HepG2 (cell line): ENCODE data around the gene A2ML1. TPM values are rescaled to one million over a fixed set of nuclear protein-coding genes. Genes with fewer than 3 reads are reported as not detected.
A peak's percentile ranks its signal among the peaks of the same experiment; 100 is the strongest.
"Not testable (repeated sequence)": the region's sequence is repeated elsewhere in the genome, so short reads cannot be mapped to it uniquely, and the experiment has no call there.

Experiments used
- ATAC-seq: fragments of 200-7000 bp; cut with Tn5 transposase; 3 replicates; pipeline ENCODE4 v1.9.1; 2020; ENCODE audit warnings: mild to moderate bottlenecking, moderate library complexity
- BruUV-seq: library from RNA; stranded (reverse); fragments of 400-500 nt; replicated peaks from 2 replicates; lab custom pipeline; 2021; lab: Mats Ljungman, UMichigan
- CTCF ChIA-PET: fragments of 300-600 bp; formaldehyde crosslinking; extraction: SDS; loops from one replicate; lab custom pipeline; 2021; ENCODE audit warnings: low total read pairs, inconsistent platforms, low intra/inter-chr PET ratio; lab: Yijun Ruan, JAX
- POLR2A ChIA-PET: fragments of 350-600 bp; sonication (Branson Sonifier 250); formaldehyde crosslinking; loops from one replicate; lab custom pipeline; 2020; ENCODE audit warnings: antibody characterized with exemption, inconsistent platforms; lab: Yijun Ruan, JAX
- DNase-seq: peaks from one replicate; pipeline ENCODE4 v3.0.0-alpha.2; 2015; ENCODE audit warnings: low spot score
- FAIRE-seq: peaks from 3 replicates; lab custom pipeline; 2011; peaks lifted over from hg19 to GRCh38; lab: Jason Lieb, UNC
- H2AFZ ChIP-seq: one replicate; pipeline ENCODE4 v1.6.1; 2011; ENCODE audit warnings: low read length, inconsistent platforms
- H3K27ac ChIP-seq: fragments of 300-600 bp; 3 replicates; pipeline ENCODE4 v1.8.0; 2011; ENCODE audit warnings: mixed run types, mild to moderate bottlenecking, mixed read lengths, low read length, inconsistent platforms; ENCODE audit not compliant: insufficient read depth; ENCODE audit errors: extremely low read length
- H3K27me3 ChIP-seq, 2 experiments: fragments of 200-600 bp in 1 of 2; 2 replicates in 1 of 2; 3 replicates in 1 of 2; pipeline versions ENCODE4 v1.6.0 to v1.8.0; 2011; ENCODE audit warnings: low read length in 2 of 2, mild to moderate bottlenecking in 2 of 2, moderate library complexity in 2 of 2, inconsistent platforms in 1 of 2; ENCODE audit not compliant: insufficient read depth in 2 of 2, control insufficient read depth in 1 of 2
- H3K36me3 ChIP-seq, 2 experiments: fragments of 200-600 bp in 1 of 2; replicated peaks in 1 of 2; 2 replicates in 1 of 2; 3 replicates in 1 of 2; pipeline versions ENCODE4 v1.5.1 to v1.8.0; 2011; ENCODE audit warnings: low read length in 2 of 2, inconsistent platforms in 1 of 2; ENCODE audit not compliant: insufficient read depth in 2 of 2, control insufficient read depth in 1 of 2
- H3K4me1 ChIP-seq: 2 replicates; pipeline ENCODE4 v1.5.1; 2012; ENCODE audit warnings: low read length, inconsistent platforms; ENCODE audit not compliant: insufficient read depth
- H3K4me2 ChIP-seq: 2 replicates; pipeline ENCODE4 v1.6.0; 2011; ENCODE audit warnings: low read depth, low read length, inconsistent platforms
- H3K4me3 ChIP-seq, 3 experiments: fragments of 200-600 bp in 1 of 3; sonication (generic), shearing (Covaris generic) in 1 of 3; replicated peaks in 1 of 3; 2 replicates each; pipeline ENCODE4 v1.5.1; 2011 to 2016; ENCODE audit warnings: low read length in 3 of 3, inconsistent platforms in 2 of 3, low read depth in 2 of 3, mild to moderate bottlenecking in 2 of 3, control low read depth in 1 of 3, mixed read lengths in 1 of 3; ENCODE audit not compliant: insufficient read depth in 1 of 3
- H3K79me2 ChIP-seq: one replicate; pipeline ENCODE4 v1.6.1; 2011; ENCODE audit warnings: low read length, inconsistent platforms; ENCODE audit not compliant: insufficient read depth
- H3K9ac ChIP-seq: 2 replicates; pipeline ENCODE4 v1.6.0; 2011; ENCODE audit warnings: mild to moderate bottlenecking, low read depth, low read length, inconsistent platforms; ENCODE audit not compliant: insufficient read depth
- H3K9me3 ChIP-seq: 2 replicates; pipeline ENCODE4 v1.5.1; 2012; ENCODE audit warnings: mild to moderate bottlenecking, low read length
- H4K20me1 ChIP-seq: 2 replicates; pipeline ENCODE4 v1.6.0; 2011; ENCODE audit warnings: inconsistent platforms, mild to moderate bottlenecking, low read length, moderate library complexity; ENCODE audit not compliant: insufficient read depth
- WGBS: methylation state at CpG from one replicate; pipeline ENCODE4 v1.1.6; 2017; ENCODE audit warnings: low lambda C conversion rate; 5-methylcytosine and 5-hydroxymethylcytosine counted together
- in situ Hi-C: cut with HindIII; loops from 2 replicates; pipeline ENCODE4 v1.10.0; 2017; ENCODE audit warnings: low pct_unique_long_range_greater_than_20kb; ENCODE audit not compliant: extremely low pct_ligation_motif_present
- intact Hi-C: fragments of 100-400 bp; cut with micrococcal nuclease; formaldehyde crosslinking; loops from one replicate; pipeline ENCODE4 v1.10.0; 2022; ENCODE audit not compliant: unreplicated experiment
- polyA plus RNA-seq, 8 experiments: library from polyadenylated mRNA; depleted of rRNA in 3 of 8; stranded (reverse) in 7 of 8; unstranded in 1 of 8; fragments of >200 nt; fragmentation: Illumina TruSeq in 4 of 8; extraction: Trizol in 4 of 8; gene quantifications; 2 replicates each; pipeline versions ENCODE4 v1.2.1 to v1.2.3, GENCODE V29; 2011 to 2016; ENCODE audit warnings: low read depth in 4 of 8, missing spikeins in 1 of 8, mixed read lengths in 1 of 8; ENCODE audit not compliant: insufficient read depth in 1 of 8
- total RNA-seq, 5 experiments: library from RNA; depleted of rRNA; stranded (reverse); fragments of >200 nt; fragmentation: Illumina TruSeq; extraction: Trizol; gene quantifications; 2 replicates each; pipeline ENCODE4 v1.2.3, GENCODE V29; 2016; ENCODE audit warnings: low read depth in 1 of 5
- TF ChIP-seq, protein P1 (sequence below): fragments of 450-650 bp; IDR thresholded peaks from 2 replicates; pipeline ENCODE4 v1.6.1; 2016

Gene A2ML1
- total and polyA plus RNA-seq, 2 of the 13 experiments (the other 11 are each of a cell fraction or from before 2014, with no cell fraction given), result not detected

DNA sequence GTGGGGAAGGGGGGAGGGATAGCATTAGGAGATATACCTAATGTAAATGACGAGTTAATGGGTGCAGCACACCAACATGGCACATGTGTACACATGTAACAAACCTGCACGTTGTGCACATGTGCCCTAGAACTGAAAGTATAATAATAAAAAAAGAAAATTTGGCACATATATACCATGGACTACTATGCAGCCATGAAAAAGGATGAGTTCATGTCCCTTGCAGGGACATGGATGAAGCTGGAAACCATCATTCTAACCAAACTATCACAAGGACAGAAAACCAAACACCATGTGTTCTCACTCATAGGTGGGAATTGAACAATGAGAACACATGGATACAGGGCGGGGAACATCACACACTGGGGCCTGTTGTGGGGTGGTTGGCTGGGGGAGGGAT lies 21.2 kb upstream of the A2ML1 start:
- TF ChIP-seq, protein P1, sequence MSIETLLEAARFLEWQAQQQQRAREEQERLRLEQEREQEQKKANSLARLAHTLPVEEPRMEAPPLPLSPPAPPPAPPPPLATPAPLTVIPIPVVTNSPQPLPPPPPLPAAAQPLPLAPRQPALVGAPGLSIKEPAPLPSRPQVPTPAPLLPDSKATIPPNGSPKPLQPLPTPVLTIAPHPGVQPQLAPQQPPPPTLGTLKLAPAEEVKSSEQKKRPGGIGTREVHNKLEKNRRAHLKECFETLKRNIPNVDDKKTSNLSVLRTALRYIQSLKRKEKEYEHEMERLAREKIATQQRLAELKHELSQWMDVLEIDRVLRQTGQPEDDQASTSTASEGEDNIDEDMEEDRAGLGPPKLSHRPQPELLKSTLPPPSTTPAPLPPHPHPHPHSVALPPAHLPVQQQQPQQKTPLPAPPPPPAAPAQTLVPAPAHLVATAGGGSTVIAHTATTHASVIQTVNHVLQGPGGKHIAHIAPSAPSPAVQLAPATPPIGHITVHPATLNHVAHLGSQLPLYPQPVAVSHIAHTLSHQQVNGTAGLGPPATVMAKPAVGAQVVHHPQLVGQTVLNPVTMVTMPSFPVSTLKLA, result peak; percentile 43
- H4K20me1 ChIP-seq, H3K4me3 ChIP-seq, ATAC-seq, H3K79me2 ChIP-seq, H3K9ac ChIP-seq, DNase-seq, FAIRE-seq, POLR2A ChIA-PET, H3K4me1 ChIP-seq, H3K27me3 ChIP-seq, H2AFZ ChIP-seq, H3K4me2 ChIP-seq, H3K27ac ChIP-seq, H3K9me3 ChIP-seq, in situ Hi-C loops, intact Hi-C loops, H3K36me3 ChIP-seq, CTCF ChIA-PET, BruUV-seq: not testable (repeated sequence)
- 12% methylated on average over 3 of the region's 3 CpGs for WGBS

DNA sequence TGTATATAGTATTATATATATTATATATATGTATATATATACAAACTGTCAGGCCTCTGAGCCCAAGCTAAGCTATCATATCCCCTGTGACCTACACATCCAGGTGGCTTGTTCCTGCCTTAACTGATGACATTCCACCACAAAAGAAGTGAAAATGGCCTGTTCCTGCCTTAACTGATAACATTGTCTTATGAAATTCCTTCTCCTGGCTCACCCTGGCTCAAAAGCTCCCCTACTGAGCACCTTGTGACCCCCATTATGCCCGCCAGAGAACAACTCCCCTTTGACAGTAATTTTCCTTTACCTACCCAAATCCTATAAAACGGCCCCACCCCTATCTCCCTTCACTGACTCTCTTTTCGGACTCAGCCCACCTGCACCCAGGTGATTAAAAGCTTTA lies 17.6 kb upstream of the A2ML1 start:
- POLR2A ChIA-PET, intact Hi-C loops, H3K4me2 ChIP-seq, H3K4me1 ChIP-seq, H3K27ac ChIP-seq, CTCF ChIA-PET, H3K79me2 ChIP-seq, H2AFZ ChIP-seq, H3K9me3 ChIP-seq, DNase-seq, BruUV-seq, H3K27me3 ChIP-seq, FAIRE-seq, H3K36me3 ChIP-seq, H3K4me3 ChIP-seq, H3K9ac ChIP-seq, ATAC-seq, in situ Hi-C loops, H4K20me1 ChIP-seq: not testable (repeated sequence)
- 27% methylated on average over 3 of the region's 3 CpGs for WGBS

DNA sequence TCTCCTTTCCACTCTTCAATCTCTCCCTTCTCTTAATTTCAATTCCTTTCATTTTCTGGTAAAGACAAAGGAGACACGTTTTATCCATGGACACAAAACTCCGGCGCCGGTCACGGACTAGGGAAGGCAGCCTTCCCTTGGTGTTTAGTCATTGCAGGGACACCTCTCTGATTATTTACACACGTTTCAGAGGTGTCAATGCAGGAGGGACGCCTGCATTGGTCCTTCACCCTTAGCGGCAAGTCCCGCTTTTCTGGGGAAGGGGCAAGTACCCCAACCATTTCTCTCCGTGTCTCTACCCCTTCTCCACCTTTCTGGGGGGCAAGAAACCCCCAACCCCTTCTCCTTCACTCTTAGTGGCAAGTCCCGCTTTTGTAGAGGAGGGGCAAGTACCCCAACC lies 16.9 kb upstream of the A2ML1 start:
- H3K9me3 ChIP-seq, intact Hi-C loops, POLR2A ChIA-PET, H3K79me2 ChIP-seq, H2AFZ ChIP-seq, BruUV-seq, CTCF ChIA-PET, H3K9ac ChIP-seq, H3K4me3 ChIP-seq, H3K4me2 ChIP-seq, H3K36me3 ChIP-seq, H3K27me3 ChIP-seq, H4K20me1 ChIP-seq, H3K27ac ChIP-seq, ATAC-seq, DNase-seq, FAIRE-seq, in situ Hi-C loops, H3K4me1 ChIP-seq: not testable (repeated sequence)
- 39% methylated on average over 11 of the region's 11 CpGs for WGBS

DNA sequence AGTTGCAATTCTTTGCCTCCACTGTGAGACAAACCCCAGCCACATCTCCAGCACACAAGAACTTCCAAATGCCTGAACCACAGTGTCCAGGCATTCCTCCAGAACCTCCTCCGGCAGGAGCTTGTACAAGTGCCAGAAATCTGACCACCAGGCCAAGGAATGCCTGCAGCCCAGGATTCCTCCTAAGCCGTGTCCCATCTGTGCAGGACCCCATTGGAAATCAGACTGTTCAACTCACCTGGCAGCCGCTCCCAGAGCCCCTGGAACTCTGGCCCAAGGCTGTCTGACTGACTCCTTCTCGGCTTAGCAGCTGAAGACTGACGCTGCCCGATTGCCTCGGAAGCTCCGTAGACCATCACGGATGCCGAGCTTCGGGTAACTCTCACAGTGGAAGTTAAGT lies 15.3 kb upstream of the A2ML1 start:
- FAIRE-seq, result not testable (repeated sequence)

More for the DNA sequence above, 15.3 kb upstream of the A2ML1 start:
- POLR2A ChIA-PET, H3K4me2 ChIP-seq, H3K79me2 ChIP-seq, H4K20me1 ChIP-seq, H2AFZ ChIP-seq, ATAC-seq, H3K27me3 ChIP-seq, H3K9ac ChIP-seq, BruUV-seq, H3K4me1 ChIP-seq, CTCF ChIA-PET, H3K4me3 ChIP-seq, in situ Hi-C loops, intact Hi-C loops, H3K36me3 ChIP-seq, DNase-seq, H3K27ac ChIP-seq, H3K9me3 ChIP-seq: not testable (repeated sequence)
- WGBS, result 29% methylated on average over 1 of the region's 11 CpGs
